BE2C (cell line): ENCODE data around the gene ANOS1.

Experiments
- DNase-seq: peaks from one replicate; pipeline ENCODE4 v3.0.0-alpha.2; 2020
- H3K27me3 ChIP-seq: fragments of 250-450 bp; sonication (Bioruptor Pico); 2 replicates; pipeline ENCODE4 v1.5.1; 2020; ENCODE audit warnings: mild to moderate bottlenecking
- H3K36me3 ChIP-seq: fragments of 250-450 bp; sonication (Bioruptor Pico); 2 replicates; pipeline ENCODE4 v1.5.1; 2020; ENCODE audit warnings: mild to moderate bottlenecking
- H3K4me1 ChIP-seq: fragments of 250-450 bp; sonication (Bioruptor Pico); 2 replicates; pipeline ENCODE4 v1.5.1; 2020
- H3K4me3 ChIP-seq: 2 replicates; pipeline ENCODE4 v1.5.1; 2011; ENCODE audit warnings: low read depth, low read length
- H3K9me3 ChIP-seq: fragments of 250-450 bp; sonication (Bioruptor Pico); 2 replicates; pipeline ENCODE4 v1.5.1; 2020
- CTCF ChIP-seq: IDR thresholded peaks from 2 replicates; pipeline ENCODE4 v1.5.1; 2012; ENCODE audit warnings: mild to moderate bottlenecking, low read depth, low read length

ANOS1 gene

GRCh38 chrX:8653956-8654355, 78.0 kb downstream of the ANOS1 start:
- no peaks in the 10 kb centered on the region for H3K4me1 ChIP-seq
- no peak overlapping the region for H3K4me3 ChIP-seq
- H3K36me3 ChIP-seq = no peaks in the 10 kb centered on the region
- no peaks in the 10 kb centered on the region for H3K9me3 ChIP-seq
- no peak for TF ChIP-seq CTCF
- no peaks in the 10 kb centered on the region for H3K27me3 ChIP-seq
- DNase-seq = no peak

DNA sequence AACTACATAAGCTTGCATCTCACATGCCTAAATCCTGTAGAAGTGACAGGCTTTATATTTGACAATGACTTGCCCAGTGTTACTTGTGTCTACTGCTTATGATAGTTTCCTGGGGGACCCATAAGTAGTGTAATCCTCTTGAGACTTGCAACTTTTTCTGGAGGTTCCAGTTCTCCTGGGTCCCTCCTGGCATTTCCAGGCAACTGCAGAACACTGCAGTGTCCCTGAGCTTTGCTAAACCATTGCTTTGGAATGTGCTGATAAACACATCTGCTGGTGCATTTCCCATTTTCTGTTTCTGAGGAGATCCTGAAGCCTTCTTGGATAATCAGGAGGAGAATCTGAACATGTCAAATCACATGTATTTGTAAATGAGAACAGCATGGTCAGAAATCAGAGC, 82.0 kb downstream of the ANOS1 start:
- Histone ChIP-seq H3K4me1 (no peaks in the 10 kb centered on the region), H3K9me3 (no peaks in the 10 kb centered on the region), H3K36me3 (no peaks in the 10 kb centered on the region), H3K27me3 (no peaks in the 10 kb centered on the region), H3K4me3 (no peak overlapping the region)
- DNase-seq = no peak
- no peak for TF ChIP-seq CTCF

- H3K4me3 ChIP-seq = no peak overlapping the region
- TF ChIP-seq CTCF = no peak
- no peaks in the 10 kb centered on the region for H3K4me1 ChIP-seq
- no peak for DNase-seq
- H3K9me3 ChIP-seq = no peaks in the 10 kb centered on the region
- no peaks in the 10 kb centered on the region for H3K27me3 ChIP-seq
- no peaks in the 10 kb centered on the region for H3K36me3 ChIP-seq
Observed at GRCh38 chrX:8647176-8647575, 84.8 kb downstream of the ANOS1 start.

DNA sequence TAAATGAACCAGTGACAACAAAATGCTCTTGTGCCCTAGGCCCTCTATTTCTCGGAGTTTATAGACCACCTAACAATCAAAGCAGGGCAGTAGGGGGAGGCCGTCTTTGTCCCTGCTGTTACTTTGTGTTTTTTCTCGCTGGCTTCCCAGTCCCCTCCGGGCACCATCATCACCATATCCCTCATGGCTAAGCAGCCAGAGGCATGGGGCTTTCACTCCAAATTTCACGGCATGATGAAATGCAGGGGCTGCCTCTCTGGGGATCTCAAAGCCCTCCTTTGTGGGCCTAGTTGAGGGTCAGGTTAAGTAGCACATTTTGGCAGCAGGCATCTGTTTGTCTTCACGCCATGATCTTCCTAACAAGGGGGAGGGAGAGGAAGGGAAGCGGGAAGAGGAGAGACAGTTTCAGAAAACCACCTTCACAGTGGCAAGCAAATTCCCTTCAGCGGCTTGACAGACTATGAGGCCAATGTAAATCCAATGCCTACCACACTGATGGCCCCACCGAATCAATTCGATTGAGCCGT, 91.9 kb downstream of the ANOS1 start:
- DNase-seq = no peak
- no peak for TF ChIP-seq CTCF
- H3K4me3 ChIP-seq = no peak overlapping the region

GRCh38 chrX:8636497-8636896, 95.4 kb downstream of the ANOS1 start:
- TF ChIP-seq CTCF = no peak
- H3K4me3 ChIP-seq = no peak overlapping the region

More for the DNA sequence above, 91.9 kb downstream of the ANOS1 start:
- no peaks in the 10 kb centered on the region for H3K36me3 ChIP-seq
- H3K27me3 ChIP-seq = no peaks in the 10 kb centered on the region
- no peaks in the 10 kb centered on the region for H3K4me1 ChIP-seq
- H3K9me3 ChIP-seq = no peaks in the 10 kb centered on the region

GRCh38 chrX:8635812-8636211, 96.1 kb downstream of the ANOS1 start:
- no peak for TF ChIP-seq CTCF

More at GRCh38 chrX:8636497-8636896, 95.4 kb downstream of the ANOS1 start:
- H3K36me3 ChIP-seq = no peaks in the 10 kb centered on the region
- DNase-seq = no peak
- H3K27me3 ChIP-seq = no peaks in the 10 kb centered on the region
- H3K9me3 ChIP-seq = no peaks in the 10 kb centered on the region
- H3K4me1 ChIP-seq = no peaks in the 10 kb centered on the region

More at GRCh38 chrX:8635812-8636211, 96.1 kb downstream of the ANOS1 start:
- H3K36me3 ChIP-seq = no peaks in the 10 kb centered on the region
- H3K4me3 ChIP-seq = no peak overlapping the region
- H3K4me1 ChIP-seq = no peaks in the 10 kb centered on the region
- H3K9me3 ChIP-seq = no peaks in the 10 kb centered on the region
- no peaks in the 10 kb centered on the region for H3K27me3 ChIP-seq
- DNase-seq = no peak
